ENCODE data around the gene ELK4. TPM values are rescaled to one million over a fixed set of nuclear protein-coding genes. Genes with fewer than 3 reads are reported as not detected.
A peak's percentile ranks its signal among the peaks of the same experiment; 100 is the strongest.

The ELK4 gene
- polyA plus RNA-seq, 1 of the 3 experiments (the other 2 are of a cell fraction), result 2.6 TPM

DNA sequence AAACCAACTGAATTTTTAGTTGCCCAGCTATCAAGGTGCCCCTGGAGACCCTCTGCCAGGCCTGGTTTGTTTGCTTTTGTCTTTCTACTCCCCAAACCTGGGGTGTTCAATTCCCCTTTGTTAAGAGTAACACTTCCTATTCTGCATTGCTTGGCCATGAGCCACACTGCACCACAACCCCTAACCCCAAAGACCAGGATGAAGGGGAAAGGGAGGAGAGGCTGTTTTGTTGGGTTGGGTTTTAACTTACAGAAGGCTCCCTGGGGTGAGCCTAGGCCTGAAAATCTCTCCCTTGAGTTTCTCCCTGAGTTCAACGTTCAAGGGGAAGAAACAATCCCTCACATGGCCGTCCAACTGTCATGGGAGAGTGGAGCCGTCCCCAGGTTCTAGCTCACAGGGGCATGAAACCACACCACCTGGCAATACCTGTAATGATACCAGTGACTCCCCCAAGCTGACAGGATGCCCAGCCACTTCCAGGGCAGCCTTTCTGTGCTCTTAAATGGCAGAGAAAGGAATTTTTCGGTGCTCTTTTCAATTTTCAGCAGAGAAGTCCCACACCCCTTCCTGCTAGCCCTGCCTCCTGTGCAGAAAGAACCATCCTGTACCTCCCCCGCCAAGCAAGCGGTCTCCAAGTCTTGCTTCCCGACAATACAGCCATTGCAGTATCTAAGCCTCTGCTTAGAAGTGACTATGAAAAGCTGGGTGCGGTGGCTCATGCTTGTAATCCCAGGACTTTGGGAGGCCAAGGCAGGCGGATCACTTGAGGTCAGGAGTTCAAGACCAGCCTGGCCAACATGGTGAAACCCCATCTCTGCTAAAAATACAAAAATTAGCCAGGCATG lies 33.6 kb upstream of the ELK4 start:
- H3F3A ChIP-seq (replicated peaks; ENCODE audit: insufficient read depth), result no peaks in the 10 kb centered on the region
- peaks cover 5% of the 10 kb centered on the region; the same call in 1 of the 2 replicates for H3K79me2 ChIP-seq (ENCODE audit: insufficient read depth)
- no peak overlapping the region for H3K9ac ChIP-seq
- POLR2A ChIA-PET, result no interaction called here
- H3K4me1 ChIP-seq (ENCODE audit: control insufficient read depth in 1 of 2, insufficient read depth in 2 of 2, low read depth in 1 of 2, low read length in 1 of 2), result peaks cover 0 to 16% of the 10 kb centered on the region in 2 experiments; a peak in 1 of 4 replicates
- 95% methylated on average over 7 of the region's 9 CpGs for WGBS (ENCODE audit: low lambda C conversion rate)
- no peak for DNase-seq
- H3K4me3 ChIP-seq (ENCODE audit: low read depth in 2 of 2, low read length in 1 of 2), result no peak overlapping the region
- H2AFZ ChIP-seq (ENCODE audit: low read depth), result no peak overlapping the region
- H3K9me2 ChIP-seq, result no peaks in the 10 kb centered on the region
- H3K27me3 ChIP-seq (ENCODE audit: insufficient read depth), result no peaks in the 10 kb centered on the region
- no peaks in the 10 kb centered on the region for H4K20me1 ChIP-seq (ENCODE audit: insufficient read depth)
- H3K27ac ChIP-seq (ENCODE audit: low read depth in 2 of 2, low read length in 1 of 2), result no peak overlapping the region
- TF ChIP-seq TCF12 (IDR thresholded peaks at IDR 0.05), result no peak
- no peak for TF ChIP-seq RCOR1 (IDR thresholded peaks at IDR 0.05; ENCODE audit: low read length)
- TF ChIP-seq NRF1 (IDR thresholded peaks at IDR 0.05; ENCODE audit: low read depth, low read length), result no peak
- CTCF ChIA-PET, result interaction anchor here (0.9 to 18.5 kb wide), 8 partner anchors 5 to 180 kb away, joined by 3 to 443 read pairs (median 111); partner anchors contain the start of gene SLC45A3
- H3K9me3 ChIP-seq, result no peaks in the 10 kb centered on the region
- H3K36me3 ChIP-seq (replicated peaks in 1 of 2; ENCODE audit: control insufficient read depth in 1 of 2, insufficient read depth in 2 of 2, low read length in 1 of 2), result no peaks in the 10 kb centered on the region
- no peak overlapping the region for H3K4me2 ChIP-seq

DNA sequence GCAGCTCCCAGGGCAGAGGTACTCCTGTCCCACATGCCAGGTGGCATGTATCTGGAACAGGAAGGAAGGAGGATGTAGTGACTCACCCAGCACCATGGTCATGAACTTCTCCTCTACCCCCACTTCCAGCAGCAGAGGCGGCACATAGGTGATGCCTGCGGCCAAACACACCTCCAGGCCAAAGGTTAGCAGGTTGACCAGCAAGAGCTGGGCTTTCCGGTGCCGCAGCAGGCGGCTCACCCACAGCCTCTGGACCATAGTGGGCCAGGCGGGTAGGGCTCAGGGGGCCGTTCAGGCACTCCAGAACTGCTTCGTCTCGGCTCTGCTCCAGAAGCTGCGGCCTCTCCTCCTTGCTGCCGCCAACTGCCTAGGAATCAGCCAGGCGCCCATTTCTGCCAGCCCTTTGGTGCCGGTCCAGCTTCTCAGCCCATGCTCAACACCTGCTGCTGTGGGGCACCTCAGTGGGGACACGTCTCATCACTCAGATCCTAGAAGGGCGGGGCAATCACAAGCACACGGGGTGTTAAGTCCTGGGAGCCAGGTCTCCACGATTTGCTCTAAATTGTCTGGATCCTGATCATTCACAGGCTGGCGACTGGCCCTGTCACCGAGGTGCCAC lies 32.7 kb upstream of the ELK4 start:
- POLR2A ChIA-PET, result no interaction called here
- H3K27me3 ChIP-seq (ENCODE audit: insufficient read depth), result no peaks in the 10 kb centered on the region
- DNase-seq, result peak; percentile 27
- no peaks in the 10 kb centered on the region for H4K20me1 ChIP-seq (ENCODE audit: insufficient read depth)
- H2AFZ ChIP-seq (ENCODE audit: low read depth), result no peak overlapping the region
- H3K36me3 ChIP-seq (replicated peaks in 1 of 2; ENCODE audit: control insufficient read depth in 1 of 2, insufficient read depth in 2 of 2, low read length in 1 of 2), result no peaks in the 10 kb centered on the region
- no peaks in the 10 kb centered on the region for H3F3A ChIP-seq (replicated peaks; ENCODE audit: insufficient read depth)
- WGBS (ENCODE audit: low lambda C conversion rate), result 89% methylated on average over 19 of the region's 19 CpGs
- no peaks in the 10 kb centered on the region for H3K79me2 ChIP-seq (ENCODE audit: insufficient read depth)
- H3K9me2 ChIP-seq, result no peaks in the 10 kb centered on the region
- peaks cover 0 to 16% of the 10 kb centered on the region in 2 experiments; a peak in 1 of 4 replicates for H3K4me1 ChIP-seq (ENCODE audit: control insufficient read depth in 1 of 2, insufficient read depth in 2 of 2, low read depth in 1 of 2, low read length in 1 of 2)
- no peak overlapping the region for H3K27ac ChIP-seq (ENCODE audit: low read depth in 2 of 2, low read length in 1 of 2)
- H3K9ac ChIP-seq, result no peak overlapping the region
- H3K4me3 ChIP-seq (ENCODE audit: low read depth in 2 of 2, low read length in 1 of 2), result no peak overlapping the region
- no peaks in the 10 kb centered on the region for H3K9me3 ChIP-seq
- TF ChIP-seq, protein P1, sequence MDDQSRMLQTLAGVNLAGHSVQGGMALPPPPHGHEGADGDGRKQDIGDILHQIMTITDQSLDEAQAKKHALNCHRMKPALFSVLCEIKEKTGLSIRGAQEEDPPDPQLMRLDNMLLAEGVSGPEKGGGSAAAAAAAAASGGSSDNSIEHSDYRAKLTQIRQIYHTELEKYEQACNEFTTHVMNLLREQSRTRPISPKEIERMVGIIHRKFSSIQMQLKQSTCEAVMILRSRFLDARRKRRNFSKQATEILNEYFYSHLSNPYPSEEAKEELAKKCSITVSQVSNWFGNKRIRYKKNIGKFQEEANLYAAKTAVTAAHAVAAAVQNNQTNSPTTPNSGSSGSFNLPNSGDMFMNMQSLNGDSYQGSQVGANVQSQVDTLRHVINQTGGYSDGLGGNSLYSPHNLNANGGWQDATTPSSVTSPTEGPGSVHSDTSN (IDR thresholded peaks at IDR 0.05), result no peak
- TF ChIP-seq, protein P2, sequence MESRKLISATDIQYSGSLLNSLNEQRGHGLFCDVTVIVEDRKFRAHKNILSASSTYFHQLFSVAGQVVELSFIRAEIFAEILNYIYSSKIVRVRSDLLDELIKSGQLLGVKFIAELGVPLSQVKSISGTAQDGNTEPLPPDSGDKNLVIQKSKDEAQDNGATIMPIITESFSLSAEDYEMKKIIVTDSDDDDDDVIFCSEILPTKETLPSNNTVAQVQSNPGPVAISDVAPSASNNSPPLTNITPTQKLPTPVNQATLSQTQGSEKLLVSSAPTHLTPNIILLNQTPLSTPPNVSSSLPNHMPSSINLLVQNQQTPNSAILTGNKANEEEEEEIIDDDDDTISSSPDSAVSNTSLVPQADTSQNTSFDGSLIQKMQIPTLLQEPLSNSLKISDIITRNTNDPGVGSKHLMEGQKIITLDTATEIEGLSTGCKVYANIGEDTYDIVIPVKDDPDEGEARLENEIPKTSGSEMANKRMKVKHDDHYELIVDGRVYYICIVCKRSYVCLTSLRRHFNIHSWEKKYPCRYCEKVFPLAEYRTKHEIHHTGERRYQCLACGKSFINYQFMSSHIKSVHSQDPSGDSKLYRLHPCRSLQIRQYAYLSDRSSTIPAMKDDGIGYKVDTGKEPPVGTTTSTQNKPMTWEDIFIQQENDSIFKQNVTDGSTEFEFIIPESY (IDR thresholded peaks at IDR 0.05; ENCODE audit: borderline replicate concordance, low read depth), result no peak
- TF ChIP-seq, protein P3, sequence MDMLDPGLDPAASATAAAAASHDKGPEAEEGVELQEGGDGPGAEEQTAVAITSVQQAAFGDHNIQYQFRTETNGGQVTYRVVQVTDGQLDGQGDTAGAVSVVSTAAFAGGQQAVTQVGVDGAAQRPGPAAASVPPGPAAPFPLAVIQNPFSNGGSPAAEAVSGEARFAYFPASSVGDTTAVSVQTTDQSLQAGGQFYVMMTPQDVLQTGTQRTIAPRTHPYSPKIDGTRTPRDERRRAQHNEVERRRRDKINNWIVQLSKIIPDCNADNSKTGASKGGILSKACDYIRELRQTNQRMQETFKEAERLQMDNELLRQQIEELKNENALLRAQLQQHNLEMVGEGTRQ (IDR thresholded peaks at IDR 0.05; ENCODE audit: borderline replicate concordance, low read depth, low read length), result no peak
- TF ChIP-seq RXRA (IDR thresholded peaks at IDR 0.05; ENCODE audit: borderline replicate concordance, low read depth), result no peak
- CTCF ChIA-PET, result interaction anchor here (0.9 to 18.5 kb wide), 7 partner anchors 4 to 313 kb away, joined by 3 to 443 read pairs (median 214); partner anchors contain the start of gene SLC45A3
- H3K4me2 ChIP-seq, result no peak overlapping the region

Data from SK-N-SH (cell line).